ENCODE data around the gene ISOC2. TPM values are rescaled to one million over a fixed set of nuclear protein-coding genes. Genes with fewer than 3 reads are reported as not detected.

ISOC2 gene
- total RNA-seq, 1 experiment from 2014 or later = 72.2 TPM

- no peak overlapping the region for H3K4me2 ChIP-seq (ENCODE audit: insufficient read depth, insufficient read length, low read length)
- H4K20me1 ChIP-seq (ENCODE audit: control insufficient read depth, insufficient read depth, insufficient read length) = no peaks in the 10 kb centered on the region
- no peak overlapping the region for H2AFZ ChIP-seq (ENCODE audit: low read length)
- no peak overlapping the region for H4K91ac ChIP-seq (ENCODE audit: insufficient read length, low read depth, low read length)
- TF ChIP-seq CTCF (conservative IDR thresholded peaks at IDR 0.05) = no peak
- peak overlapping the region in 1 of 2 experiments; percentile 90; a peak in 3 of 5 replicates for H3K4me3 Mint-ChIP-seq
- H2BK12ac ChIP-seq (ENCODE audit: insufficient read length, low read depth, low read length) = no peak overlapping the region
- peaks cover 5% of the 10 kb centered on the region for H3K23me2 ChIP-seq (ENCODE audit: insufficient read length, low read depth, low read length, poor library complexity, severe bottlenecking)
- no peak overlapping the region for H3K14ac ChIP-seq (ENCODE audit: insufficient read depth, low read length)
- no peak overlapping the region for H4K8ac ChIP-seq (replicated peaks; ENCODE audit: insufficient read length, low read depth, low read length)
- no peak overlapping the region for H3K9ac ChIP-seq (ENCODE audit: extremely low read depth, insufficient read length, low read length)
- no peak overlapping the region for H3T11ph ChIP-seq (ENCODE audit: low read length)
- no peak overlapping the region for H3K27ac ChIP-seq (ENCODE audit: insufficient read length, low read depth, low read length)
- no peaks in the 10 kb centered on the region for H3K27me3 ChIP-seq (ENCODE audit: insufficient read depth, low read length)
- H3K79me1 ChIP-seq (ENCODE audit: insufficient read depth, low read depth, low read length, poor library complexity, severe bottlenecking) = no peaks in the 10 kb centered on the region
- no peak overlapping the region; a peak in 1 of 7 replicates for H3K27ac Mint-ChIP-seq
- H3K79me2 ChIP-seq (ENCODE audit: insufficient read depth, low read length) = 0 out of 2 replicates have a peak, but pooled peaks cover 4% of the 10 kb centered on the region
- 0 out of 5 replicates have a peak, but pooled peaks cover 0 to 3% of the 10 kb centered on the region in 2 experiments for H3K9me3 Mint-ChIP-seq
- H3K18ac ChIP-seq (ENCODE audit: insufficient read length, low read depth, low read length) = no peak overlapping the region
- H2BK15ac ChIP-seq (ENCODE audit: low read depth, low read length) = no peak overlapping the region
- H3K4me1 ChIP-seq (ENCODE audit: insufficient read depth, low read length) = peaks cover 5% of the 10 kb centered on the region; the same call in 1 of the 2 replicates
- no peak overlapping the region for H3K56ac ChIP-seq (ENCODE audit: insufficient read length, low read depth, low read length)
- H3K36me3 Mint-ChIP-seq (ENCODE audit: insufficient read depth in 1 of 3, low read depth in 3 of 3) = peaks cover 0 to 3% (median 2%) of the 10 kb centered on the region in 3 experiments; a peak in 4 of 7 replicates
- no peak overlapping the region for H2BK120ac ChIP-seq (ENCODE audit: low read depth, low read length, poor library complexity, severe bottlenecking)
- no peak overlapping the region for H3K23ac ChIP-seq (ENCODE audit: insufficient read length, low read depth, low read length)
- H3K4me1 Mint-ChIP-seq = peaks cover 22 to 36% of the 10 kb centered on the region in 2 experiments
- H3K9me3 ChIP-seq (ENCODE audit: control insufficient read depth, low read depth, low read length) = no peaks in the 10 kb centered on the region
- peaks cover 13% of the 10 kb centered on the region for H3K27me3 Mint-ChIP-seq (ENCODE audit: low read depth)
- H2BK5ac ChIP-seq (ENCODE audit: insufficient read length, low read length) = no peak overlapping the region
- WGBS (ENCODE audit: extremely low coverage, insufficient read length, low lambda C conversion rate) = no CpG with 5 or more reads among the region's 11 CpGs
- no peak overlapping the region for H2AK5ac ChIP-seq (ENCODE audit: insufficient read length, low read length)
- no peak overlapping the region for H4K5ac ChIP-seq (ENCODE audit: insufficient read length, low read depth, low read length)
- no peak for DNase-seq
- no peak overlapping the region for H2BK20ac ChIP-seq (ENCODE audit: low read depth, low read length, poor library complexity, severe bottlenecking)
- no peak overlapping the region for H3K4ac ChIP-seq (ENCODE audit: low read depth, low read length)
Observed at GRCh38 chr19:55462722-55463121, 1.3 kb upstream of the ISOC2 start.

Measured in H9 (cell line).